ENCODE measurements around the gene ZNF414.

The ZNF414 gene

GRCh38 chr19:8545743-8546142 lies 31.8 kb upstream of the ZNF414 start:
- CTCF ChIA-PET, result interaction anchor here (1.2 kb wide), 1 partner anchor 35 kb away, joined by 4 read pairs; no protein-coding TSS in a partner anchor

DNA sequence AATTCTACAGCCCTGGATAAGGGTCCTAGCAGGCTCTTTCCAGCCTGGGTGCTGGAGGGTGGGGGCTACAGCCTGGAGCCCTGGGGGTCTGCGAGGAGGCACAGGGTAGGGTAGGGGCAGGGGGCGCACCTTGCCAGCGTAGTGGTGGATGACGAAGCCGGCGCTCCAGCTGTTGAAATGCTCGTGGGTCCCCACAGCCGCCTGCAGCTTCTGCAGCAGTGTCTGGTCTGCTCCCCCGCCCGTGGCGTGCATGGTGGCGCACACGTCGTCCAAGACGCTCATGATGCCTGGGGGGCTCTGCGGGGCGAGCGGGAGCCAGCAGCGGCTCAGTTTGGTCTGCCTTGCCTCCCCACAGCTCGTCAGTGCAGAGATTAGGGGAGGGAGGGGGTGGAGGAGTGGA lies 30.2 kb upstream of the ZNF414 start:
- ChIA-PET CTCF (no interaction called here), POLR2A (interaction anchor here (0.7 kb wide), 1 partner anchor 18 kb away, joined by 3 read pairs; no protein-coding TSS in a partner anchor)
- Histone ChIP-seq H3K27ac (ENCODE audit: extremely low read depth, low read depth, low read length) (no peak overlapping the region), H3K9me3 (ENCODE audit: control insufficient read depth, insufficient read depth, low read depth, low read length) (no peaks in the 10 kb centered on the region), H3K4me1 (ENCODE audit: control insufficient read depth, insufficient read depth, low read length) (no peaks in the 10 kb centered on the region), H3K4me3 (ENCODE audit: low read depth, low read length) (no peak overlapping the region), H3K36me3 (ENCODE audit: control insufficient read depth in 2 of 2, insufficient read depth in 1 of 2, low read length in 2 of 2) (no peaks in the 10 kb centered on the region; a peak in 1 of 3 replicates)
- no peak for TF ChIP-seq ZNF677 (tag by site-specific recombination; IDR thresholded peaks at IDR 0.05)
- no peak for TF ChIP-seq YY2 (tag by site-specific recombination; IDR thresholded peaks at IDR 0.05)
- no peak for TF ChIP-seq ZNF184 (tag by site-specific recombination; IDR thresholded peaks at IDR 0.05)
- TF ChIP-seq ZNF221 (tag by site-specific recombination; IDR thresholded peaks at IDR 0.05; ENCODE audit: borderline replicate concordance), result no peak
- no peak for TF ChIP-seq ZNF266 (tag by site-specific recombination; IDR thresholded peaks at IDR 0.05; ENCODE audit: low read depth)
- TF ChIP-seq, protein P1, sequence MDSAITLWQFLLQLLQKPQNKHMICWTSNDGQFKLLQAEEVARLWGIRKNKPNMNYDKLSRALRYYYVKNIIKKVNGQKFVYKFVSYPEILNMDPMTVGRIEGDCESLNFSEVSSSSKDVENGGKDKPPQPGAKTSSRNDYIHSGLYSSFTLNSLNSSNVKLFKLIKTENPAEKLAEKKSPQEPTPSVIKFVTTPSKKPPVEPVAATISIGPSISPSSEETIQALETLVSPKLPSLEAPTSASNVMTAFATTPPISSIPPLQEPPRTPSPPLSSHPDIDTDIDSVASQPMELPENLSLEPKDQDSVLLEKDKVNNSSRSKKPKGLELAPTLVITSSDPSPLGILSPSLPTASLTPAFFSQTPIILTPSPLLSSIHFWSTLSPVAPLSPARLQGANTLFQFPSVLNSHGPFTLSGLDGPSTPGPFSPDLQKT (IDR thresholded peaks at IDR 0.05; ENCODE audit: borderline replicate concordance, low read depth, low read length), result no peak
- TF ChIP-seq OSR2 (tag by site-specific recombination; IDR thresholded peaks at IDR 0.05), result no peak
- no peak for TF ChIP-seq ZNF549 (tag by site-specific recombination; IDR thresholded peaks at IDR 0.05)
- no peak for TF ChIP-seq ZBTB20 (tag by site-specific recombination; IDR thresholded peaks at IDR 0.05)
- TF ChIP-seq IKZF3 (tag by site-specific recombination; IDR thresholded peaks at IDR 0.05), result no peak
- no peak for TF ChIP-seq ZNF248 (tag by site-specific recombination; IDR thresholded peaks at IDR 0.05)
- no peak for TF ChIP-seq KLF10 (tag by site-specific recombination; IDR thresholded peaks at IDR 0.05)
- TF ChIP-seq WT1 (tag by site-specific recombination; IDR thresholded peaks at IDR 0.05), result no peak
- TF ChIP-seq ZNF174 (tag by site-specific recombination; IDR thresholded peaks at IDR 0.05), result no peak
- no peak for TF ChIP-seq ZNF530 (tag by site-specific recombination; IDR thresholded peaks at IDR 0.05; ENCODE audit: low read depth)
- TF ChIP-seq ZSCAN16 (tag by site-specific recombination; IDR thresholded peaks at IDR 0.05), result no peak
- TF ChIP-seq AEBP2 (tag by site-specific recombination; IDR thresholded peaks at IDR 0.05; ENCODE audit: borderline replicate concordance), result no peak
- no peak for TF ChIP-seq ZSCAN23 (tag by site-specific recombination; IDR thresholded peaks at IDR 0.05)
- no peak for TF ChIP-seq ZNF514 (tag by site-specific recombination; IDR thresholded peaks at IDR 0.05)
- TF ChIP-seq ZNF133 (tag by site-specific recombination; IDR thresholded peaks at IDR 0.05), result no peak

More at GRCh38 chr19:8545743-8546142, 31.8 kb upstream of the ZNF414 start:
- Histone ChIP-seq H3K27ac (ENCODE audit: extremely low read depth, low read depth, low read length) (no peak overlapping the region), H3K36me3 (ENCODE audit: control insufficient read depth in 2 of 2, insufficient read depth in 1 of 2, low read length in 2 of 2) (no peaks in the 10 kb centered on the region; a peak in 1 of 3 replicates), H3K9me3 (ENCODE audit: control insufficient read depth, insufficient read depth, low read depth, low read length) (no peaks in the 10 kb centered on the region), H3K4me3 (ENCODE audit: low read depth, low read length) (no peak overlapping the region), H3K4me1 (ENCODE audit: control insufficient read depth, insufficient read depth, low read length) (no peaks in the 10 kb centered on the region)
- peak; percentile 94 for TF ChIP-seq ZNF37A (tag by site-specific recombination; IDR thresholded peaks at IDR 0.05)
- no peak for TF ChIP-seq ZNF791 (tag by site-specific recombination; IDR thresholded peaks at IDR 0.05)
- TF ChIP-seq ZNF138 (tag by site-specific recombination; IDR thresholded peaks at IDR 0.05; ENCODE audit: borderline replicate concordance), result no peak
- no peak for TF ChIP-seq OSR2 (tag by site-specific recombination; IDR thresholded peaks at IDR 0.05)
- no peak for TF ChIP-seq ZNF366 (tag by site-specific recombination; conservative IDR thresholded peaks at IDR 0.05)
- POLR2A ChIA-PET, result no interaction called here
